Parathyroid adenoma (tissue), 2 donors: Measurements from ENCODE around the gene GLIS1.

Experiments used
- H2AFZ ChIP-seq: fragments of 300-600 bp; sonication (generic); one replicate; pipeline ENCODE4 v1.7.0; 2017; ENCODE audit warnings: antibody characterized with exemption, mild to moderate bottlenecking
- H3K27ac ChIP-seq: fragments of 300-600 bp; sonication (generic); one replicate; pipeline ENCODE4 v1.7.0; 2017
- H3K27me3 ChIP-seq: fragments of 300-600 bp; sonication (generic); one replicate; pipeline ENCODE4 v1.7.0; 2017; ENCODE audit warnings: low read length; ENCODE audit not compliant: control insufficient read depth, insufficient read depth
- H3K36me3 ChIP-seq: fragments of 300-600 bp; sonication (generic); one replicate; pipeline ENCODE4 v1.7.0; 2017; ENCODE audit warnings: low read length; ENCODE audit not compliant: control insufficient read depth, insufficient read depth
- H3K4me1 ChIP-seq: fragments of 300-600 bp; sonication (generic); one replicate; pipeline ENCODE4 v1.7.0; 2017; ENCODE audit warnings: control low read depth
- H3K4me2 ChIP-seq: fragments of 300-600 bp; sonication (generic); one replicate; pipeline ENCODE4 v1.7.0; 2017; ENCODE audit warnings: low read length
- H3K4me3 ChIP-seq: fragments of 300-600 bp; sonication (generic); one replicate; pipeline ENCODE4 v1.7.0; 2017; ENCODE audit warnings: low read depth, low read length
- H3K79me2 ChIP-seq: fragments of 300-600 bp; sonication (generic); one replicate; pipeline ENCODE4 v1.7.0; 2017; ENCODE audit warnings: control low read depth
- H3K9ac ChIP-seq: fragments of 300-600 bp; sonication (generic); one replicate; pipeline ENCODE4 v1.7.0; 2017; ENCODE audit warnings: mild to moderate bottlenecking
- H3K9me3 ChIP-seq: fragments of 300-600 bp; sonication (generic); one replicate; pipeline ENCODE4 v1.7.0; 2017; ENCODE audit warnings: low read length; ENCODE audit not compliant: control insufficient read depth
- TF ChIP-seq, protein P1 (sequence below): fragments of 300-600 bp; sonication (generic); IDR thresholded peaks from one replicate; pipeline ENCODE4 v1.7.0; 2017; ENCODE audit warnings: antibody characterized with exemption, mild to moderate bottlenecking
- donor health status: primary hyperparathyroidism.

GLIS1 gene

DNA sequence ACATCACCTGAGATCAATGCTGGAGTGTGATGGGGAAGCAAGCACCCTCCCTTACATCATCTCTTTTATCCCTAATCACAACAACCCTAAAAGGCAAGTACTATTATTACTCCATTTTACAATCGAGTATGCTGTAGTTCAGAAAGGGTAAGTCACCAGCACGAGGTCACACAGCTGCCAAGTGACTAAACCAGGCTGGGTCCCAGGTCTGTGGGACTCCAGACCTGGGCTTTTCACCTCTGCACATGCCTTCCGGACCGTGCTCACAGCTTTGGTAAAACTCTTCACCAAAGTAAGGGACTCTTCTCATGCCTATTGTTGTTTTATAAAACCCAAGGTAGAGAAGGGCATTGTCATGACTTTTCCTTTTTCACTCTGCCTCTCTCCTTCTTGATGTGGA is 148.9 kb downstream of the GLIS1 start:
- Histone ChIP-seq H3K27ac (no peak overlapping the region), H3K9me3 (no peaks in the 10 kb centered on the region), H2AFZ (no peak overlapping the region), H3K79me2 (no peaks in the 10 kb centered on the region), H3K36me3 (no peaks in the 10 kb centered on the region), H3K9ac (no peak overlapping the region), H3K4me2 (no peak overlapping the region), H3K4me1 (no peaks in the 10 kb centered on the region), H3K4me3 (no peak overlapping the region), H3K27me3 (no peaks in the 10 kb centered on the region)
- TF ChIP-seq, protein P1, sequence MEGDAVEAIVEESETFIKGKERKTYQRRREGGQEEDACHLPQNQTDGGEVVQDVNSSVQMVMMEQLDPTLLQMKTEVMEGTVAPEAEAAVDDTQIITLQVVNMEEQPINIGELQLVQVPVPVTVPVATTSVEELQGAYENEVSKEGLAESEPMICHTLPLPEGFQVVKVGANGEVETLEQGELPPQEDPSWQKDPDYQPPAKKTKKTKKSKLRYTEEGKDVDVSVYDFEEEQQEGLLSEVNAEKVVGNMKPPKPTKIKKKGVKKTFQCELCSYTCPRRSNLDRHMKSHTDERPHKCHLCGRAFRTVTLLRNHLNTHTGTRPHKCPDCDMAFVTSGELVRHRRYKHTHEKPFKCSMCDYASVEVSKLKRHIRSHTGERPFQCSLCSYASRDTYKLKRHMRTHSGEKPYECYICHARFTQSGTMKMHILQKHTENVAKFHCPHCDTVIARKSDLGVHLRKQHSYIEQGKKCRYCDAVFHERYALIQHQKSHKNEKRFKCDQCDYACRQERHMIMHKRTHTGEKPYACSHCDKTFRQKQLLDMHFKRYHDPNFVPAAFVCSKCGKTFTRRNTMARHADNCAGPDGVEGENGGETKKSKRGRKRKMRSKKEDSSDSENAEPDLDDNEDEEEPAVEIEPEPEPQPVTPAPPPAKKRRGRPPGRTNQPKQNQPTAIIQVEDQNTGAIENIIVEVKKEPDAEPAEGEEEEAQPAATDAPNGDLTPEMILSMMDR, result no peak

DNA sequence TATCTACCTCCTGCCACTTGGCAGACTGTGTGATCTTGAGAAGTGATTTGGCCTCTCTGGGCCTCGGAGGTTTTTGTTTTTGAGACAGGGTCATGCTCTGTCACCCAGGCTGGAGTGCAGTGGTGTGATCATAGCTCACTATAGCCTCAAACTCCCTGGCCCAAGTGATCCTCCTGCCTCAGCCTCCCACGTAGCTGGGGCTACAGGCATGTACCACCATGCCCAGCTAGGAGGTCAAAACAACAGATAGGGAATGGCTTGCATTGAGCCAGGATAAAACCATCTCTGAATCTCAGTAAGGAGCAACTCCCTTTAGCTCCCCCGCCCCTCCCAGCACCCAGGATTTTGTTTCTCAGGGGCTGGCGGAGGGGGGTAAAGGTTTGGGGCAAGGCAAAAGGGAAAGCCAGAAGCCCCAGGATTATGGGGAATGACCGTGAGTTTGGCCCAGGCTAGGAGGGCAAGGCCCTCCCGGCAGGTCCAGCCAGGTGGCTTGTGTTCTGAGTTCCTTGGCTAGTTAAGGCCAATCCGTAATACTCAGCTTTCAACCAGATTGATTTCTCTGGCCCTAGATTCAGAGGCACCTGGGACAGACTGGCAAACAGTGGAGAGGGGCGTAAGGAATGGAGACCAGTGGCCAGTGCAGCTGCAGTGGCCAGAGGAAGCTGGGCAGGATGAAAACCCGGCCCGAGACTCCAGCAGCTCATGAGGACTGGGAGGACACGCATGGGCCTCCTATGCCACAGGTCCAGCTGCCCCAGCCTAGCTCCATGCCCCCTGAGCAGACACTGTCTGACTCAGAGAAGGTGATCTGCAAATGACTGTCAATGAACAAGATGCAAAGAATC is 149.7 kb downstream of the GLIS1 start:
- no peak overlapping the region for H2AFZ ChIP-seq
- no peak overlapping the region for H3K9ac ChIP-seq
- H3K4me1 ChIP-seq, result no peaks in the 10 kb centered on the region
- no peak overlapping the region for H3K27ac ChIP-seq
- H3K9me3 ChIP-seq, result no peaks in the 10 kb centered on the region
- no peak overlapping the region for H3K4me3 ChIP-seq
- no peaks in the 10 kb centered on the region for H3K36me3 ChIP-seq
- TF ChIP-seq, protein P1, result no peak
- no peak overlapping the region for H3K4me2 ChIP-seq
- H3K79me2 ChIP-seq, result no peaks in the 10 kb centered on the region
- H3K27me3 ChIP-seq, result no peaks in the 10 kb centered on the region

DNA sequence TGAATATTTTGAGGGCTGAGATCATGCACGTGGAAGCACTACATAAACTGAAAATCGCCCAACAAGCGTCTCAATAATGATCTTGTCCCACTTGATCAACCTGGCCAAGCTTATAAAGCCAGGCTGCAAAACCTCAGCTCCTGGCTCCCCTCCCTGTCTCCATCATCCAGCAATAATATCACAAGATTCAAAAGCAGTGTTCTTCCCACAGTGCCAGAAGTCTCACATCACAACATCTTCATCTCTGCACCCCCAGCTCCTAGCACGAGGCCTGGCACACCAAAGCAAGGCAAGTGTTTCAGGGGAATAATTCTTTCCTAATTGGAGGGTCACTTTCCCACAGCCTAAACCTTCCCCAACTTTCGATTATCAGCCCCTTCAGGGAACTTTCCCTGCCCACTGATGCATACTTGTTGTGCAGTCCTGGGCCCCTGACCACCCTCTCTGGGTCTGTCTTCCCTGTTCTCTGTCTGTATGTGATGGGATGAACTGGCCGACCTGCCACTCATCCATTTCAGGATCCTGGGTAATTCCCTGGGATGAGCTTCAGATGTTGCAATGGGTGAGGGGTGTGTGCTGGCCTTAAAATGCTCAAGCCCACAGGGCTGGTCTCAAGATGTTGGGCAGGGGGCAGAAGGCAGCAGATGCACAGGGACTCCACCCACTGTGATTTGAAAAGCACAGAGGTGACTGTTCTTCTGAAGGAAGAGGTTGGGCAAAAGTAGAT is 150.7 kb downstream of the GLIS1 start:
- H3K79me2 ChIP-seq, result no peaks in the 10 kb centered on the region
- H3K4me1 ChIP-seq, result no peaks in the 10 kb centered on the region
- no peaks in the 10 kb centered on the region for H3K27me3 ChIP-seq
- TF ChIP-seq, protein P1, result no peak
- H3K4me3 ChIP-seq, result no peak overlapping the region
- H3K36me3 ChIP-seq, result no peaks in the 10 kb centered on the region
- H3K9ac ChIP-seq, result no peak overlapping the region
- no peaks in the 10 kb centered on the region for H3K9me3 ChIP-seq
- no peak overlapping the region for H3K4me2 ChIP-seq
- H3K27ac ChIP-seq, result no peak overlapping the region
- no peak overlapping the region for H2AFZ ChIP-seq

DNA sequence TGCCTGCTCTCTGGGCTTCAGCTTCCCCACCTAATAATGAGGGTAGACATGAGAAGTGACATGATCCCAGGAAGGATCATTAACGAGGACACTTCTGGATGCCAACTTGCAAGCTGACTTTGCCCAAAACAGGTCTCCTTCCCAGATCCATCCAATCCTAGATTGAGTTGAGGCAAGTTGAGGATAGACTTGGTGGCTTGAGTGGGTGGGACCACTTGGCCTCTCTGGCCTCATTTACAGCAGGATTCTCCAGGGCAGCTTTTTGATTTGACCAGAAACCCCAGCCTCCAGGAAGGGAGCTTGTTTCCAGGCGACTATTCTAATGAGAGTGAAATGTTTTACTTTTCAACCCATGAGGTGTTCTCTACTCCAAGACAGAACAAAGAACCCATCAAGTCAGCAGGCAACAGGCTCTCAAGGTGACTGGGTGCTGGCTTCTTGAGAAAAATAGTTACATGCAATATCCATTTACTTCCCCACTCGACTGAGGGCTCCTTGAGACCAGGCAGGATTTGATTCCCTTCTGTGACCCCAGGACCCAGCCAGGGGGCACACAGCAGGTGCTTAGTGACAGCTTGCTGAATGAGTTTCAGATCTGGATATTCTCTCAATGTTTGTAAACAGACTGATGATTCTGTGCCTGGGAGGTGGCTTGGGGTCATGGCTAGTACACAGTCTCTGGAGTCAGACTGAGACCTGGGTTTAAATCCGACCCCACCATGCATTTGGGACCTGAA is 151.5 kb downstream of the GLIS1 start:
- no peaks in the 10 kb centered on the region for H3K4me1 ChIP-seq
- no peak overlapping the region for H3K27ac ChIP-seq
- no peaks in the 10 kb centered on the region for H3K27me3 ChIP-seq
- no peaks in the 10 kb centered on the region for H3K79me2 ChIP-seq
- H3K4me2 ChIP-seq, result no peak overlapping the region
- H3K4me3 ChIP-seq, result no peak overlapping the region
- no peaks in the 10 kb centered on the region for H3K36me3 ChIP-seq
- H3K9ac ChIP-seq, result no peak overlapping the region
- H3K9me3 ChIP-seq, result no peaks in the 10 kb centered on the region
- H2AFZ ChIP-seq, result no peak overlapping the region
- TF ChIP-seq, protein P1, result no peak
